Activated naive CD4-positive, alpha-beta T cell treated with Interleukin-2 at 50 U/mL for 16 hours (primary cell): ENCODE measurements around the gene CLMP.
A peak's percentile ranks its signal among the peaks of the same experiment; 100 is the strongest.

Source experiments
- DNase-seq: peaks from one replicate; pipeline ENCODE4 v3.0.0-alpha.2; 2020

CLMP gene

GRCh38 chr11:123052901-123053721 is 141.9 kb downstream of the CLMP start:
- no peak for DNase-seq

- DNase-seq: no peak
Observed at GRCh38 chr11:123051634-123052033, 143.4 kb downstream of the CLMP start.

DNA sequence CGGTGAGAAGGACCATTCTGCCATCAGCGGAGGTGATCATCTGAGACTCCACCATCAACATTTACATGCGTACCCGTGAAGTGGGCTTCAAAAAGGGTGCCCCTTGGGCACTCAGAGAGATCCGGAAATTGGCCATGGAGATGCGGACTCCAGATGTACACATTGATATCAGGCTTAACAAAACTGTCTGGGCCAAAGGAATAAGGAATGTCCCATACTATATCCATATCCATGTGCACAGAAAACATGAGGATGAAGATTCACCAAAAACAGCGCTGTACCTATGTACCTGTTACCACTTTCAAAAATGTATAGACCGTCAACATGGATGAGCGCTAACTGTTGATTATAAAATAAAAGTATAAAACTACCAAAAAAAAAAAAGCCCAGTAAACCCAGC is 143.9 kb downstream of the CLMP start:
- DNase-seq: no peak

GRCh38 chr11:123047947-123048293 is 147.1 kb downstream of the CLMP start:
- DNase-seq: no peak

GRCh38 chr11:123047266-123047946 is 147.6 kb downstream of the CLMP start:
- no peak for DNase-seq

DNA sequence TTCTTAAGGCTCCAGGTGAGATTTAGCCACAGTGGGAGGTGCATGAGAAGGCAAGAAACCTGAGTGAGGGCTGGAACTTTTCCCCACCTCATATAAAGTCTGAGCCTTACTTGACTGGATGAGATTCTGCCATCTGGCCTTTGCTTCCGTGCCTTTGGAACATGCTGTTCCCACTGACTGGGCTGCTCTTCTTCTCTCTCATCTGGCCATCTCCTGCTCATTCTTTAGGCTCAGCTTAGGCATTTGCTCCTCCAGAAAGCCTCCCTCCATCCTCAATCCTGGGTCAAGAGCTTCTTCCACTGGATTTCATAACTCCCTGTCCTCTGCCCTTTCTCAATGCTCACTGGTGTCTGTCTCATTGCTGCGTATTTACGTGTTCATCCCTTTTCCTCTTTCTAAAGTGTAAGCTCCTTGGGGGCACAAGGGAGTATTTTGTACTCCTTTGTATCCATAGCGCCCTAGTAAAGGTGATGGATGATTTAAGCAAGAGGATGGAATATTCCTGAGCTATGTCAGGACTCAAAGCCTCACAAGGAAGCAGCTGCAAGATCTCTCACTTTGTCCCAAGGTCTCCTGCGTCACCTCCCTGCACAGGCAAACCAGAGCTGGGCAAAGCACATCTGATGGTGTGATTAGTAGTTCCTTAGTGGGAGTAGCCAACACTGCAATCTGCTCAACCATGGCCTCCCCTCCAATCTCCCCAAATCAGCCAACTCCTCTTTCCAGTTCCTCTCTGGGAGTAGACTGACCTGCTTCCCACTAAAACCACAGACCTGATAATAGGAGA is 148.4 kb downstream of the CLMP start:
- DNase-seq: no peak

DNA sequence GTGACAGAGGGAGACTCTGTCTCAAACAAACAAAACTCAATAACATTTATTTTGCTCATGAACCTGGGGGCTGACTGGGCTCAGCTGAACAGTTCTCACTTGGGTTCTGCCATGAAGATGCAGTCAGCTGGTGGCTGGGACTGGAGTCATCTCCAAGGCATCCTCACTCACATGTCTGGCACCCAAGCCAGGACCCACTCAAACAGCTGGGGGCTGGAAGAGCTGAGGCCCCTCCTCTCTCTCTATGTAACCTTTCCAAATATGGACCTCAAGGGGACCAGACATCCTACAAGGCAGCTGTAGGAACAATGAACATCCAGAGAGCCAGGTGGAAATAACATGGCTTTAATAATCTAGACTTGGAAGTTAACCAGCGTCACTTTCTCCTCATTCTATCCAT is 149.9 kb downstream of the CLMP start:
- DNase-seq: no peak

DNA sequence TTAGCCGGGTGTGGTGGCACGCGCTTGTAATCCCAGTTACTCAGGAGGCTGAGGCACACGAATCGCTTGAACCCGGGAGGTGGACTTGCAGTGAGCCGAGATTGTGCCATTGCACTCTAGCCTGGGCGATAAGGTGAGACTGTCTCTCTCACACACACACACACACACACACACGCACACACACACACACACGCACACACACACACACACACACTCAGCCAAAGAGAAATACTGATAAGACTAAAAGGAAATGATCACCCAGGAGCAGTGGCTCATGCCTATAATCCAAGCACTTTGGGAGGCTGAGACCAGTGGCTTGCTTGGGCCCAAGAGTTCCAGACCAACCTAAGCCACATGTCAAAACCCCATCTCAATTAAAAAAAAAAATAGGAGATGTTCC is 153.9 kb downstream of the CLMP start:
- DNase-seq: no peak

GRCh38 chr11:123040111-123040432 is 155.0 kb downstream of the CLMP start:
- no peak for DNase-seq

DNA sequence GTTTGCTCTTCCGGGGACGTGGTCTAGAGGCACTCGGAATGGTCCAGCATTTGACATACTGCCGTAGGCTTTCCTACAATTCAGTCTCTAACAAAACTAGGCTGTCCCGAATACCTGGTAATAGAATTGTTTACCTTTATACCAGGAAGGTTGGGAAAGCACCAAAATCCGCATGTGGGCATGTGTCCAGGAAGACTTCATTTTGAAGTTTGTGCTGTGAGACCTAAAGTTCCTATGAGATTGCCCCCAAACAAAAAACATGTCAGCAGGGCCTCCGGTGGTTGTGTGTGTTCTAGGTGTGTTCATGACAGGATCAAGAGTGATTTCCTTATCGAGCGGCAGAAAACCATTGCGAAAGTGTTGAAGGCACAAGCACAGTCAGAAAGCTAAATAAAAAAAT is 159.2 kb downstream of the CLMP start:
- no peak for DNase-seq

- DNase-seq: no peak
Observed at GRCh38 chr11:123034597-123034996, 160.5 kb downstream of the CLMP start.

- no peak for DNase-seq
Observed at GRCh38 chr11:123033895-123034294, 161.2 kb downstream of the CLMP start.

DNA sequence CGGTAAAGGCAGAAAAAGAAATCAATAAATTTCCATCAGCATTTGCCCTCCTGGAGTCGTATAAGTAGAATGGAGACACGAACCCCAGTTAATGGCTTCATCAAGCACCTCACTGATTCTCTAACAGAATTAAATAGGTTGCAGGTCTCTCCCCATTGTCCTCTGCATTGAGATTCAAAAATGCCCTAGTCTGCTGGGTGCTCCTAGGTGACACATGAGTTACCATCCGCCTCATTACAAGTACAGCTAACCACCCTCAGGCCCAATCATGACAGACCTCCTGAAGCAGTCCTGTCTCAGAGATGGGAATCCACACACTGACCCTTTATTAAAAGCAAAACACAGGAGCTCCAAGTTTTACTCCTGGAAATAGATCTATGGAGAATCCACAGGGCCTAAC is 164.5 kb downstream of the CLMP start:
- DNase-seq: no peak

GRCh38 chr11:123020968-123021367 is 174.1 kb downstream of the CLMP start:
- DNase-seq: peak; percentile 29
